GM13976 (cell line): ENCODE results near the gene GOLT1A.

Source experiments
- DNase-seq: peaks from one replicate; pipeline ENCODE4 v3.0.0; 2012; ENCODE audit warnings: low spot score
- in situ Hi-C: fragments of 300-500 bp; cut with MboI; formaldehyde crosslinking; loops from one replicate; pipeline ENCODE4 v1.12.0; 2022; ENCODE audit warnings: low sequenced_read_pairs, mixed read lengths, inconsistent platforms; ENCODE audit not compliant: unreplicated experiment
- TF ChIP-seq, protein P1 (sequence below): IDR thresholded peaks from 2 replicates; pipeline ENCODE4 v1.5.1; 2012; ENCODE audit warnings: borderline replicate concordance, mild to moderate bottlenecking; ENCODE audit not compliant: insufficient read depth; ENCODE audit errors: extremely low read depth, missing control alignments, control extremely low read depth

Gene GOLT1A

DNA sequence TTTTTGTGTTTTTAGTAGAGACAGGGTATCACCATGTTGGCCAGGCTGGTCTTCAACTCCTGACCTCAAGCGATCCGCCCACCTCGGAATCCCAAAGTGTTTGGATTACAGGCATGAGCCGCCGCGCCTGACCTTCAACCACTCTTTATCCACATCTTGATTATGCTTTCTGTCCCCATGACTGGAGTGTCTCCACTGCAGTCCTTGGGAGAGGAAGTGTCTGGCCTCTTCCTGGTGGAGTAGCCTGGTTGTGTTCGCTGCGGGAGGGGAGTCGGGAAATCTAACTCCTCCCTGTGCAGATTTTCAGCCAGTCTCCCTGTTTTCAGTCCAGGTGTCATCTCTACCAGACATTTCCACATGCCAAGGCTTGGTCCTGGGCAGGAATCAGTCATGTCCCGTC is 27.2 kb downstream of the GOLT1A start:
- no peak for DNase-seq
- TF ChIP-seq, protein P1, sequence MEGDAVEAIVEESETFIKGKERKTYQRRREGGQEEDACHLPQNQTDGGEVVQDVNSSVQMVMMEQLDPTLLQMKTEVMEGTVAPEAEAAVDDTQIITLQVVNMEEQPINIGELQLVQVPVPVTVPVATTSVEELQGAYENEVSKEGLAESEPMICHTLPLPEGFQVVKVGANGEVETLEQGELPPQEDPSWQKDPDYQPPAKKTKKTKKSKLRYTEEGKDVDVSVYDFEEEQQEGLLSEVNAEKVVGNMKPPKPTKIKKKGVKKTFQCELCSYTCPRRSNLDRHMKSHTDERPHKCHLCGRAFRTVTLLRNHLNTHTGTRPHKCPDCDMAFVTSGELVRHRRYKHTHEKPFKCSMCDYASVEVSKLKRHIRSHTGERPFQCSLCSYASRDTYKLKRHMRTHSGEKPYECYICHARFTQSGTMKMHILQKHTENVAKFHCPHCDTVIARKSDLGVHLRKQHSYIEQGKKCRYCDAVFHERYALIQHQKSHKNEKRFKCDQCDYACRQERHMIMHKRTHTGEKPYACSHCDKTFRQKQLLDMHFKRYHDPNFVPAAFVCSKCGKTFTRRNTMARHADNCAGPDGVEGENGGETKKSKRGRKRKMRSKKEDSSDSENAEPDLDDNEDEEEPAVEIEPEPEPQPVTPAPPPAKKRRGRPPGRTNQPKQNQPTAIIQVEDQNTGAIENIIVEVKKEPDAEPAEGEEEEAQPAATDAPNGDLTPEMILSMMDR, result no peak
- in situ Hi-C loops, result no loop called here

DNA sequence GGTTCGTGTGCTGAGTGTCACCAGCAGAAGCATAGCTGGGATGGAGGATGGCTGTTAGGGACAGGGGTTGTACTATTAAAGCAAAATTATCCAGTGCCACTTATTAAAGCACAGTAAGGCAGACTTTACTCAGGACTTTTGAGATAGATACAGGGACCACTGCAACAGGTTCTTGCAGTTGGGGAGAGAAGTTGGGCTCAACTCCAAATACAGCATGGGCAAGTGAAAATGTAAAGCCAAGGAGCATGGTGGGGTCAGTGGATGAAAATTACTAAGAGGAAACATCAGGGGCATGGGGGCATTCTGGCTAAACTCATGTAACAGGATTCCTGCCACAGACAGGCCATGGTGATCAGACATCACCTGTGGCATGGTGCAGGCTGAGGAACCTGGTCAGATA is 32.7 kb downstream of the GOLT1A start:
- DNase-seq, result no peak
- TF ChIP-seq, protein P1, result no peak
- in situ Hi-C loops, result no loop called here

DNA sequence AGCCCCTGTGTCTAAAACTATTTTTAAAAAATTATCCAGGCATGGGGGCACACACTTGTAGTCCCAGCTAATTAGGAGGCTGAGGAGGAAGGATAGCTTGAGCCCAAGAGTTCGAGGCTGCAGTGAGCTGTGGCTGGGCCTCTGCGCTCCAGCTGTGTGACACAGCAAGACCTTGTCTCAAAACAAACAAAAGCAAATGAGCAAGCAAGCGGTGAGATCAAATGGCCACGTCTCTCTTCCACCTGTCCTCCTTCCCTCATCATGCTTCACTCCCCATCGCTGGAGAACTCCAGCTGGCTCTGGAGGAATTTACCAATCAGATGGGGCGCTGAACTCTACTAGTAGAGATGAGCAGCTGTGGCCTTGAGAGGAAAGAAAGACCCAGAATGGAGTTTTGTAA is 33.7 kb downstream of the GOLT1A start:
- in situ Hi-C loops, result no loop called here
- TF ChIP-seq, protein P1, result no peak
- DNase-seq, result no peak

DNA sequence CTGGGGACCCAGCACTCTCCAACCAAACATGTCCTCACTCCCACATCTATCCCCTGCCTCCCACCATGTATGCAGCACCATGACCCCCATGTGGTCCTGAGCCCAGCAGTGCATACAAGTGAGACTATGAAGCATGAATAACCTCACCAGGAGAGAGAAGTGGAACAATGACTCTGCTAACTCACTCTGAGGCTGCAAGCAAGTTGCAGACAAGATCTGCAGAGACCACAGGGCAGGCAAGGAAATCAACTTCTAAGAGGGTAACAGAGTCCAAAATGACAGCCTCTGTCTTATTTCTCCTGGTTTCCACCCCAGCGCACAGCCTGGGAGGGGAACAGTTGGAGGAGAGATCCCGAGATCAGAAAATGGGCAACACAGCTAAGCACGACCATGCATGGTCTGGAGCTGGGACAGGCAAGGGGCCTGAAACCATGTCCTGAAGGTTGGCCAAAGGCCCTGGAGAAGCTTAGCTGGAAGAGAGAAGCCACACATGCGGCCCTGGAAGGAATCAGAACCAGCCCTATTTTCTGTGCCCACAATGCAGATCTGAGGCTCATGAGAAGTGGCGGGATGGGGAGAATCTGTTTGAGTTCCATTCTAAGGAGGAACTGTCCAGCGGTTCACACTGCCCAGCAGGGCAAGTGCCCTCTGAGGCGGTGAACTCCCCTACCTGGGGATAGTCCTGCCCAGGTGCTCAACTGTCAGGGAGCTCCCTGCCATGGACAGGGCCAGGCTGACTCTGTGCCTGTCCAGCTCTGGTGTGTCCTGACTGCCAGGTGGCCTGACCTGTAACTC is 35.1 kb downstream of the GOLT1A start:
- in situ Hi-C loops, result no loop called here
- TF ChIP-seq, protein P1, result no peak
- DNase-seq, result no peak

DNA sequence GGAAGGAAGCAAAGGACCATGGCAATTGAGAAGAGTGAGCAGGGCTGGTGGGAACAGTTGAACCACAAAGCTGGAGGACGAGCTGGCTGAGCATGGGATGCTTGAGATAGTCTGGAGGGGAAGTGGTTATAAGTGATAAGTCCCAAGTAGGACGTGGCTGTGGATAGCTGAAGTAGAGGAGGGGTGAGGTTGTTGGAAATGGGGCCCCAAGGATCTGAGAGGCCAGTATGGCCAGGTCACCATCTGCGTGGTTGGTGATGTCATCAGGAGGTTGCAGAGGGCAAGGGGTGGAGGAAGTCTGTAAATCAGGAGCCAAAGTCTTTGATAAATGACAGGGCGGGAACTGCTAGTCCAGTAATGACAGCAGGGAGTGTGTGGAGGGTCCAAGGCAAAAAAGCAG is 36.7 kb downstream of the GOLT1A start:
- TF ChIP-seq, protein P1, result no peak
- no peak for DNase-seq
- in situ Hi-C loops, result no loop called here

DNA sequence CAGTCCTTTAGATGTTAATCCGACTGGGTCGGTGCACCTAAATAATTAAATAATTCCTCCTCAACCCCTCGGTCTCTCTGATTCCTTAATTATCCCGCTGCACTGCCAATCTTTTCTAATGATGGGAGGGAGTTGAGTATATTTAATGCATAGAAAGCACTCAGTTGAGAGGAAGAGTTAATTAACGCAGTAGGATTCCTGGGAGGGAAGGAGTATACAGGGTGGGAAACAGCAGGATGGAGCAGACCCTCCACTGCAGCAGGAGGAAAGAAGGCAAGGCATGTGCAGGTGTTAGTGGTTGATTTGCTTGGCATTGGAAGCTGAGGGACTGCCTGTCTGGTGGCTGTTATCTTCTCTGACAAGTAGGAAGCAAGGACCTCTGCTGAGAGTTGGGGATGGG is 37.7 kb downstream of the GOLT1A start:
- no peak for DNase-seq
- TF ChIP-seq, protein P1, result no peak
- in situ Hi-C loops, result no loop called here
